HL-60 (cell line): Measurements from ENCODE around the gene NKX6-2.
"Not testable (repeated sequence)": the region's sequence is repeated elsewhere in the genome, so short reads cannot be mapped to it uniquely, and the experiment has no call there.

Experiments used
- DNase-seq, 2 experiments: peaks; one replicate each; pipeline ENCODE4 v3.0.0-alpha.2; 2010 to 2020; ENCODE audit warnings: low read depth in 1 of 2, low spot score in 1 of 2
- H3K27ac ChIP-seq: fragments of 250-450 bp; sonication (Bioruptor Pico); replicated peaks from 2 replicates; pipeline ENCODE4 v1.5.1; 2020; ENCODE audit warnings: mild to moderate bottlenecking, moderate library complexity
- H3K27me3 ChIP-seq: fragments of 250-450 bp; sonication (Bioruptor Pico); 2 replicates; pipeline ENCODE4 v1.5.1; 2021; ENCODE audit warnings: mild to moderate bottlenecking, moderate library complexity; ENCODE audit not compliant: insufficient read depth, poor library complexity, severe bottlenecking
- H3K4me3 ChIP-seq: replicated peaks from 2 replicates; pipeline ENCODE4 v1.5.1; 2011; ENCODE audit warnings: mild to moderate bottlenecking, control low read depth, low read length; ENCODE audit not compliant: insufficient read depth
- CTCF ChIP-seq: IDR thresholded peaks from one replicate; pipeline ENCODE4 v1.5.1; 2011; ENCODE audit warnings: low read length, control low read depth, inconsistent platforms; ENCODE audit not compliant: insufficient read depth
- GABPA ChIP-seq: IDR thresholded peaks from 2 replicates; pipeline ENCODE4 v1.6.1; 2012; ENCODE audit warnings: low read depth
- POLR2AphosphoS5 ChIP-seq: IDR thresholded peaks from 2 replicates; pipeline ENCODE4 v1.6.1; 2012; ENCODE audit warnings: low read depth
- REST ChIP-seq: IDR thresholded peaks from 2 replicates; pipeline ENCODE4 v1.6.1; 2012; ENCODE audit warnings: low read depth; ENCODE audit not compliant: insufficient replicate concordance
- SPI1 ChIP-seq: IDR thresholded peaks from 2 replicates; pipeline ENCODE4 v1.6.1; 2012; ENCODE audit warnings: low read depth, mild to moderate bottlenecking, borderline replicate concordance

NKX6-2 gene

DNA sequence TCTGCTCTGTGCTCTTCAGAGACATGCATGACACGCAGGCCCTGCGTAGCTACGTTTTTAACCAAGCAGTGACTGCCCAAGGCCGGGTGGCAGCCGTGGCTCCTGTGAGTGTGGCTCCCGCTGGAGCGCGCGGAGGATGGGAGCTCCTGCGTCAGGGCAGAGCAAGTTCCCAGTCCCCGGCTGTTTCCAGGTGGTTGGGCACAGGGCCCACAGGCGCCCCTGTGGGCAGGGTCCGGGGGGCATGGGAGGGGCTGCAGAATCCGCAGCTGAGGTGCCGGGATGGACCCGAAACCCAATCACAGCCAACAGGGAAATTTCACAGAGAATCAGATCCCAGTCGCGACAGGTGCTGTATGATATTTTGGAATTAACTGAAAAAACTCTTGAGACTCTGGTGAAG lies 9.8 kb downstream of the NKX6-2 start:
- no peaks in the 10 kb centered on the region for H3K27me3 ChIP-seq
- no peak overlapping the region for H3K27ac ChIP-seq
- TF ChIP-seq POLR2AphosphoS5 (no peak), GABPA (no peak), SPI1 (no peak), REST (no peak)
- no peak overlapping the region for H3K4me3 ChIP-seq
- no peak for DNase-seq

- H3K27me3 ChIP-seq: no peaks in the 10 kb centered on the region
- H3K27ac ChIP-seq: no peak overlapping the region
- no peak for DNase-seq
- no peak for TF ChIP-seq GABPA
- no peak for TF ChIP-seq POLR2AphosphoS5
- TF ChIP-seq CTCF: no peak
- TF ChIP-seq SPI1: no peak
- TF ChIP-seq REST: no peak
- no peak overlapping the region for H3K4me3 ChIP-seq
These were observed 10.8 kb downstream of the NKX6-2 start for GRCh38 chr10:132774902-132775863.

- TF ChIP-seq GABPA: no peak
- TF ChIP-seq CTCF: no peak
- no peak for TF ChIP-seq SPI1
- no peak for TF ChIP-seq POLR2AphosphoS5
- TF ChIP-seq REST: no peak
- no peak overlapping the region for H3K4me3 ChIP-seq
- no peak overlapping the region for H3K27ac ChIP-seq
- DNase-seq: no peak
- no peaks in the 10 kb centered on the region for H3K27me3 ChIP-seq
These were observed 11.6 kb downstream of the NKX6-2 start for GRCh38 chr10:132774181-132774901.

DNA sequence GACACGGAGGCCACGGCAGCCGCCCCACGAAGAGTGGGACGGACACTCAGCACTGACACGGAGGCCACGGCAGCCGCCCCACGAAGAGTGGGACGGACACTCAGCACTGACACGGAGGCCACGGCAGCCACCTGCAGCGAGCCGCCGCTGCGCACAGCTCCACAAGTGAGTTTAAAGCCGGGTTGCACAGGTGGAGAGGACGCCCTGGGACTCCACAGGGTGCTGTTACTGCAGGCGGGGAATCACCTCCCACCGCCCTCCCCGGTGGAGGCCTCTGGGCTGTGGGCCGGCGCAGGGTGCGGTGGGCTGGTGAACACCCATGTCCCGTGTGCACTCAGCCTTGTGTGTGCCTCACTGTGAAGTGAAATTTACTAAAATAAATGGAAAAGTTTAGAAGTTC lies 13.1 kb downstream of the NKX6-2 start:
- H3K4me3 ChIP-seq, H3K27ac ChIP-seq, H3K27me3 ChIP-seq, DNase-seq: not testable (repeated sequence)
